ENCODE results near the gene SLC6A18. TPM values are rescaled to one million over a fixed set of nuclear protein-coding genes. Genes with fewer than 3 reads are reported as not detected.

SLC6A18 gene, protein sequence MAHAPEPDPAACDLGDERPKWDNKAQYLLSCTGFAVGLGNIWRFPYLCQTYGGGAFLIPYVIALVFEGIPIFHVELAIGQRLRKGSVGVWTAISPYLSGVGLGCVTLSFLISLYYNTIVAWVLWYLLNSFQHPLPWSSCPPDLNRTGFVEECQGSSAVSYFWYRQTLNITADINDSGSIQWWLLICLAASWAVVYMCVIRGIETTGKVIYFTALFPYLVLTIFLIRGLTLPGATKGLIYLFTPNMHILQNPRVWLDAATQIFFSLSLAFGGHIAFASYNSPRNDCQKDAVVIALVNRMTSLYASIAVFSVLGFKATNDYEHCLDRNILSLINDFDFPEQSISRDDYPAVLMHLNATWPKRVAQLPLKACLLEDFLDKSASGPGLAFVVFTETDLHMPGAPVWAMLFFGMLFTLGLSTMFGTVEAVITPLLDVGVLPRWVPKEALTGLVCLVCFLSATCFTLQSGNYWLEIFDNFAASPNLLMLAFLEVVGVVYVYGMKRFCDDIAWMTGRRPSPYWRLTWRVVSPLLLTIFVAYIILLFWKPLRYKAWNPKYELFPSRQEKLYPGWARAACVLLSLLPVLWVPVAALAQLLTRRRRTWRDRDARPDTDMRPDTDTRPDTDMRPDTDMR
- not detected in 2 replicates for total RNA-seq

GRCh38 chr5:1225081-1225480 is at the start of gene SLC6A18:
SLC6A18 (plus strand) TSS chr5:1225381; CDS start chr5:1225478, 97 bp downstream.

DNA sequence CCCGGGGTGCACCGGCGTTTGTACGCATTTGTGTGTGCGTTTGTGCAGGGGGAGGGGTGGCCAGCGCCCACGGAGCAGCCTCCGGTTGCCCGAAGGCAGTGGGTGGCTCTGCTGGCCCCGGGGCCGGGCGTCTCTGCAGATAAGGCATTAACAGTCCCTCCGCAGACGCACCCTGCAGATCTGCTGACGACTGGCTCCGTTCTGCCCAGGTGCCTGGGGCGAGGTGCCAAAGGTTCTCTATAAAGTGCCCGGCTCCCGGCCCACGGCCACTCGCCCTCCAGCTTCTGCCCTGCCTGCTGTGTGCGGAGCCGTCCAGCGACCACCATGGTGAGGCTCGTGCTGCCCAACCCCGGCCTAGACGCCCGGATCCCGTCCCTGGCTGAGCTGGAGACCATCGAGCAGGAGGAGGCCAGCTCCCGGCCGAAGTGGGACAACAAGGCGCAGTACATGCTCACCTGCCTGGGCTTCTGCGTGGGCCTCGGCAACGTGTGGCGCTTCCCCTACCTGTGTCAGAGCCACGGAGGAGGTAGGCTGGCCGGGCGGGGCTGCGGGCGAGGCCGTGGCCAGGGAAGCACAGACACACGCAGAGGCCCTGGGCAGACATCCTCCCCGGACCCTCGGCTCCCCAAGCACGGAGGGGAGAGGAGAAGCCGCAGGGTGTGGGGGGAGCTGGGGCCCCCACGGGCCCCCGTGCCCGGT is 23.7 kb upstream of the SLC6A18 start, which contains the start of gene SLC6A19:
Gene SLC6A19 (plus strand): TSS at position 269 of the 699 bp plus-strand sequence. CDS start 56 bp downstream, at position 325.

DNA sequence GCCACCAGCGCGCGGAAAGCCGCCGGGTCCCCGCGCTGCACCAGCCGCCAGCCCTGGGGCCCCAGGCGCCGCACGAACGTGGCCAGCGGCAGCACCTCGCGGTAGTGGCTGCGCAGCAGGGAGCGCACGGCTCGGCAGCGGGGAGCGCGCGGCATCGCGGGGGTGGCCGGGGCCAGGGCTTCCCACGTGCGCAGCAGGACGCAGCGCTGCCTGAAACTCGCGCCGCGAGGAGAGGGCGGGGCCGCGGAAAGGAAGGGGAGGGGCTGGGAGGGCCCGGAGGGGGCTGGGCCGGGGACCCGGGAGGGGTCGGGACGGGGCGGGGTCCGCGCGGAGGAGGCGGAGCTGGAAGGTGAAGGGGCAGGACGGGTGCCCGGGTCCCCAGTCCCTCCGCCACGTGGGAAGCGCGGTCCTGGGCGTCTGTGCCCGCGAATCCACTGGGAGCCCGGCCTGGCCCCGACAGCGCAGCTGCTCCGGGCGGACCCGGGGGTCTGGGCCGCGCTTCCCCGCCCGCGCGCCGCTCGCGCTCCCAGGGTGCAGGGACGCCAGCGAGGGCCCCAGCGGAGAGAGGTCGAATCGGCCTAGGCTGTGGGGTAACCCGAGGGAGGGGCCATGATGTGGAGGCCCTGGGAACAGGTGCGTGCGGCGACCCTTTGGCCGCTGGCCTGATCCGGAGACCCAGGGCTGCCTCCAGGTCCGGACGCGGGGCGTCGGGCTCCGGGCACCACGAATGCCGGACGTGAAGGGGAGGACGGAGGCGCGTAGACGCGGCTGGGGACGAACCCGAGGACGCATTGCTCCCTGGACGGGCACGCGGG is 69.9 kb downstream of the SLC6A18 start, which contains the start of gene TERT:
Gene TERT (minus strand): TSS at position 234 of the 815 bp plus-strand sequence. CDS start 79 bp downstream, at position 155.

Other genes with a start within 250 kb of the SLC6A18 start
- gene NKD2, start 216.6 kb upstream of the SLC6A18 start, total RNA-seq = 0.29 and 0.33 TPM in 2 replicates
- gene SLC12A7, start 113.3 kb upstream of the SLC6A18 start, total RNA-seq = 22.0 and 30.1 TPM in 2 replicates
- not detected in 2 replicates for gene SLC6A19, start 23.8 kb upstream of the SLC6A18 start, total RNA-seq
- gene TERT, start 69.7 kb downstream of the SLC6A18 start, total RNA-seq = not detected in 2 replicates
- 181 and 212 TPM in 2 replicates for gene CLPTM1L, start 119.7 kb downstream of the SLC6A18 start, total RNA-seq
- gene SLC6A3, start 220.1 kb downstream of the SLC6A18 start, total RNA-seq = not detected in 2 replicates